GM18499 (cell line): Measurements from ENCODE around the gene ADD2.
"Not testable (repeated sequence)": the region's sequence is repeated elsewhere in the genome, so short reads cannot be mapped to it uniquely, and the experiment has no call there.

ENCODE experiments used
- ATAC-seq: cut with Tn5 transposase; IDR thresholded peaks from one replicate; pipeline ENCODE4 v1.9.1; 2021; ENCODE audit warnings: moderate number of reproducible peaks; ENCODE audit not compliant: insufficient read depth, unreplicated experiment

ADD2 gene

DNA sequence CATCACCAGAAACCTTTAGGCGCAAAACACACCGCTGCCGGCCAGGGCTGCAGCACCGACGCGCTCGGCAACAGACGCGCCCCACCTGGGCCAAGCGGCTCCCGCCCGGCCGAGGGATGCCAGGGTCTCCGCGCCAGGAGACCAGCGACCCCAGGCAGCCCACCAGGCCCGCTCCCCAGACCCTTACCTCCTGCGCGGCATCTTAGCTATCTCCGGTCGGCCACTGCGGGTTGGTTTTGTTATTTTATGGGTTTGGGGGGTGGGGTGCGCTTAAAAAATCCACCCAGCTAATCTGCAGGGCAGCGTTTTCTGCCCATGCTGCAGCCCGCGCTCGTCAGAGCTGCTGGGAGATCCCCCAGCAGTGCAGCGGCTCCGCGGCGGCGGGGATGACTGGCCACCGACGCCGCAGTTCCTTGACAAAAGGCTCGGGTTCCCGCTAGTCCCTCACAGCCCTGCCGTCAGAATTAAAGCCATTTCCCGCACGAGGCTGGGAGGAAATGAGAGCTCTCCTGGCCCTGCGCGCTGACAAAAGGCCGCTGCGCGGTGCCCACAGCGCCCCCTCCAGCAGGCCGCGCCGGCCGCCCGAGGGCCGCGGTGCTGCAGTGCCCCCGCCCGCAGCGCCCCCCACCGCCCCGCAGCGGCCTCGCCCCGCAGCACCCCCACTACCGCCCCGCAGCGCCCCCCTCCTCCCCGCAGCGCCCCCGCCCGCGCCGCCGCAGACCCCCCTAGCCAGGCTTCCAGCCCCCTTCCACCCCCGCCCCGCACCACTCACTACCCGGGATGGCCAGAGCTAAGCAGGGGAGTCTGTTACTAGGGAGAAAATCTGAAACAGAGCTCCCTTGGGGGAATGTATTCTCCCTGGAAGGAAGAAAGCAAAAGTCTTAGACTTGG is at the start of gene ADD2:
Gene ADD2, minus strand, starts transcription at position 502 of the 891 bp plus-strand sequence. CDS start 61,792 bp downstream, outside the sequence.
- ATAC-seq: no peak

- no peak for ATAC-seq
Observed at GRCh38 chr2:70817284-70817954, 49.4 kb upstream of the ADD2 start.

DNA sequence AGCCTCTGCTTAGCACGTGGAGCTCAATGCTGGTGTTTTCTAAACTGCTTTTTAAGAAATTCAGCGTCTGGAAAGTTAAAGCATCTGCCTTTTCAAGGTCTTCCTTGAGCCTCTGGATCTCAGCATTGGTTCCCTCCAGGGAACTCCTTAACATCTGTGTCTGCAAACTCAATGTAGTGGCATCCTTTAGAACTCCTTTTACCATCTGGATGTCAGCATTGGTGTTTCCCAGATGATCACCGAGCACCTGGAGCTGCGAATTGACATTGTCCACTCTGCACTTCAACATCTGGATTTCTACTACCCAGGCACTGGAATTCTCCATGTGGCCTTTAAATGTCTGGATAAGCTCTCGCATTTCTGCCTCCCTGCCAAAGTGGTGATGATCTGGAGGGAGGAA is 48.7 kb upstream of the ADD2 start:
- ATAC-seq: no peak

DNA sequence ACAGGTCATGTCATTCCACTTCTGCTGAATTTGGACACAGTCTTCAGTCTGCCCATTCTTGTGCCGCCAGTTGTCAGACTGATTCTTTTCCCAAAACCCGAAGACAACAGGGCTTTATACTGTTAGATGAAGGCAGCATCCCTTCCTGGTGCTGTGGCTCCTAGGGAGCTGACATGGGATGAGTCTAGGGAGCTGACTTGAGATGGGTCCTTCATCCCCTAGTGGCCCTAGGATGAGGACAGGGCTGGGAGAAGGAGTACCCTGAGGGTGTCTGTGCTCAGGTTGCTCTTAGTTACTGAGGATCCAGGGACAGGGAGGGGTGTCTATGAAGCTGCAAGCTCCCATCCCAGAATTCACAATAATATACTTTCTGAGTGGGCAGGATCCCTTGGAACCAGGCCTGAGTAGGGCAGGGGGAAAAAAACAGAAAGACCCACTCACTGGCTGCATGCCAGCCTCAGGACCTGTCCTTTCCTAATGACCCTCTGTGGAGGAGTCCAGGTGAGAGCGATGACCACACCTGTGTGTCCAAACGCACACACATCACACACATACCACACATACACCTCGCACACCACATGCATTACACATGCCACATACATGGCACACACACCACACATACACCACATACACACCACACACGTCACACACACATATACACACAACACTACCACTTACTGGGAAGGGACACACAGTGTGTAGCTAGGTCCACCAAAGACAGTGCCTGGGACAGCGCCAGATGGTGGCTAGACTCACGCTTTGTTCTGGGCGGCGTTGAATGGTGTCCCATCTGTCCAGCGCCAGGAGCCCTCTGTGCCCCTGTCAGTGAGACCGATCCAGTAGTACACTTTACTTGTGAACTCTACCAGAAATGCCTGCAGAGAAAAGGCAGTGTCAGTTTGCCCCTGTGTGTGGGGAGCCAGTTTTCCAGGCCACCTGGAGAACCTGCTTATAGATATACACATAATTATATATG is 41.3 kb upstream of the ADD2 start:
- no peak for ATAC-seq

DNA sequence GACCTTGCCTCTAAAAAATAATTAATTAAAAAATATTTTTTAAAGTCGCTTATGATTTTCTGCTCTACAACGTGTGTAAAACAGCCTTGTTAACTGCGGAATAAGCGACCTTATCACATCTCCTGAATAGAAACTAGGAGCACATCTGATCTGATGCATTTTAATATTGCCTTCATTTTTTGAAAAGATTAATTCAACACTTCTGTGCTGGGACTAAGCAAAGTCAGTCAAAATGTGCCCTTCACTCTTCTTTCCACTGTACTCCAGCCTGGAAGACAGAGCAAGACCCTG is 39.8 kb upstream of the ADD2 start:
- no peak for ATAC-seq

- no peak for ATAC-seq
Observed at GRCh38 chr2:70807102-70807827, 39.3 kb upstream of the ADD2 start.

DNA sequence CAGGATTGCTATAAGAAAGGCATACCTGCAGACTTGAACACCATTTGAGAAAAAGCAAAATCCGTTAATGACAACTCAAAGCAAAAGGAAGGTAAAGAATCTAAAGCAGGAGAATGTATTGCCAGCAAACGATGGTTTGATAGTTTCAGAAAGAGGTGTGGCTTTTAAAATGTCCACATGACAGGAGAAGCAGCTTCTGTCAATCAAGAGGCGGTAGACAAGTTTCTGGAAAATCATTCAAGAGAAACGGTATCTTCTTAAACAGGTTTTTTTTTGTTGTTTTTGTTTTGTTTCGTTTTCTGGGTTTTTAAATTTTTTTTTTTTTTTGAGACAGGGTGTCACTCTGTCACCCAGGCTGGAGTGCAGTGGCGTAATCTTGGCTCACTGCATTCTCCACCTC is 38.6 kb upstream of the ADD2 start:
- ATAC-seq: no peak

GRCh38 chr2:70806013-70806412 is 38.0 kb upstream of the ADD2 start:
- ATAC-seq: no peak

GRCh38 chr2:70801607-70802263 is 33.7 kb upstream of the ADD2 start:
- no peak for ATAC-seq

GRCh38 chr2:70799706-70800105 is 31.7 kb upstream of the ADD2 start:
- no peak for ATAC-seq

- ATAC-seq: not testable (repeated sequence)
Observed at GRCh38 chr2:70797996-70798395, 30.0 kb upstream of the ADD2 start.

DNA sequence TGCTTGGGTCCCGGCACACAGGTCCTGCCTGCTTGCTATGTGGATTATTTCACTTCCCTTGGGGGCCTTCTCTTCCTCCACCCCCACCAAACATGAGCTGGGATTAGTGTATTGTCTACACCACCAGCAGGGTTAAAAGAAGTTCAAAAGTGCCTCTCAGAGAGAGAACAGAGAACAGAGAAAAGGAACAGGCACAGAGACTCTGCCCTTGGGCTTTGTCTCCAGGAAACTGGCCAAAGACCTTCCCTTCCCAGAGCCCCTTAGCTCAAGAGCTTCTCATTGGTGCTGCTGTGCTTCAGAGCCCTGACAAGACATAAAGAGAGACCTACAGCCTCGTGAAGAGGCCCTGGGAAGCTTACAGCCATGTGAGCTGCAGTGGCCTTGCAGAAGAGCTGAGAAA is 29.5 kb upstream of the ADD2 start:
- no peak for ATAC-seq

- no peak for ATAC-seq
Observed at GRCh38 chr2:70796262-70796661, 28.3 kb upstream of the ADD2 start.

- ATAC-seq: no peak
Observed at GRCh38 chr2:70795164-70795995, 27.4 kb upstream of the ADD2 start.

DNA sequence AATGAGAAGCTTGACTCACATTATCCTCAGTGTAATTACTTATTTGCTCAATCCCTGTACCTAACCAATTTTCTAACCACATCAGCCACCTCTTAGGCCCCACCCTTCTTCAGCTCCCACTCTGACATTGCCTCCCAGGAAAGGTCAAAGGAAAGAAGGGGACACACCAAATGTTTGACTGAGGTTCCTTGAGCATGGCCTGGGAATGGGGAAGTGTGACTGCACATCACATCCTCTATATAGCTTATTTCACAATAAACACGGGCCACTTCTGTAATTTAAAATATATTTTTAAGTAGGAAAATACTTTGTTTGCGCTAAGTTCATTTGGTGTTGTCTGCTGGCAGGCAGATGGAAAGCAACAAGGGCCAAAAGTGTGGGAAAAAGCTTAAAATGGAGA is 25.4 kb upstream of the ADD2 start:
- no peak for ATAC-seq

- ATAC-seq: no peak
Observed at GRCh38 chr2:70790136-70790828, 22.3 kb upstream of the ADD2 start, which contains the start of gene FIGLA. Gene FIGLA, minus strand, starts transcription at chr2:70790643. Its CDS starts 5 bp downstream, at chr2:70790638.

DNA sequence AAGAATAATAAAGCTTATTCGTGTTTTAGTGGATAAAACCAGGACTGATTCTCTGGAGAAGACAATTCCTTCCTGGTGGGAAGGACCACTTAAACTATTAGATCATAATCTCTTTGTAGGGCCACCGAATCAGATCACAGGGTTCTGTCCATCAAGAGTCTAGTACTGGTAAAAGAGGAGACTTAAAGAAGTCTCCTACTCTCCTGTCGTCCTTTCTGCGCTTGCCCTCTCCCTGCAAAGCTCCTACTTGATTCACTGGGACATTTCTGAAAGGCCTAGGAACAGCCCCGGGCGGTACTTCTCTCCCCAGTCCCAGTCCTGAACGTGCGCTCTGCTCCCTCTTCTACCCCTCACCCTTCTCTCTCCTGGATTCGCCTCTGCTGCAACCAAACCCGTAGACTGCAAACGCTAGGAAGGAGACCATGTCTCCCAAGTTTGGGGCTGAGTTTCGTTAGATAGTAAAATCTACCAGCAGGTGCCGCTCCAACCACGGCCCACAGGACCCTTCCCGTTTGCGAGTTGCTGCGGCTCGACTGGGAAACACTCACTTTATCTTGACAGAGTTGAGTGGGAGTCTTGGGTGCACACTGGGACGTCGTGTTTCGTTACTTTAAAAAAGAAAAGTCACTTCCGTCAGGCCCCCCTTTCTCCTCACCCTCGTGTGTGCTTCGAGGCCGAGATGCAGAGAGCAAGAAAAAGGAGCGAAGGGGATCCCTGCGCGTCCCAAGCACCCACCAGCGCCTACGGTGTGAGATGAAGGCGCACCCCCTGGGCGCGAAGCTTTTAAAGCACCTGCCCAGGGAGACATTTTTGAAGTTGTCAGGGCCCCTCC is 21.5 kb upstream of the ADD2 start:
- ATAC-seq: no peak
